ENCODE data around the gene LYPD8. TPM values are rescaled to one million over a fixed set of nuclear protein-coding genes. Genes with fewer than 3 reads are reported as not detected.

The LYPD8 gene
- total and polyA plus RNA-seq, 2 of the 8 experiments (the other 6 are each of a cell fraction or from before 2014, with no cell fraction given): not detected

DNA sequence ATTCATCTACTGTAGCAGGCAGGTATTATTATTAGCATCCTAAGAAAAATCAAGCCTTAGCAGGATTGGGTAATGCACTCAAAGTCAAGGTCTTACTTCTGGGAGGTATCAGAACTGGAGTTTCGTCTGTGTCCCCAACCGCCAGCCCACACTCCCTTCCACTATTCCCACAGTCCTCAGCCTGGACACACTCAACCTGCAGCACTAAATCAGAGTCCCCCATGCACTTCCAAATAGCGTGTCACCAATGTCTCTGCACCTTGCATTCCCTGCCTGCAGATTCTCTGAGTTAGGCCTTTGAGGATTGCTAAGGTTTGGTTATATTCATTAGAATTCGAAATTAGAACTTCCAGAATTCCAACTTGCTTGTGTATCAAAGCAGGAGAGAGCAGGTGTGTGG is 3.9 kb downstream of the LYPD8 start:
- CTCF ChIA-PET (ENCODE audit: partially characterized antibody): no interaction called here
- Histone ChIP-seq H2BK5ac (ENCODE audit: low read depth, low read length) (no peak overlapping the region), H2AK5ac (ENCODE audit: low read depth, low read length) (no peak overlapping the region), H3K79me2 (ENCODE audit: control insufficient read depth in 1 of 2, insufficient read depth in 2 of 2, low read length in 2 of 2) (no peaks in the 10 kb centered on the region), H3K23ac (ENCODE audit: insufficient read length) (no peak overlapping the region), H3K56ac (replicated peaks; ENCODE audit: insufficient read length, low read depth, low read length) (no peak overlapping the region), H3K27me3 (replicated peaks in 1 of 4; ENCODE audit: control insufficient read depth in 3 of 4, extremely low read depth in 1 of 4, insufficient read depth in 3 of 4, low read length in 3 of 4) (no peaks in the 10 kb centered on the region; a peak in 1 of 7 replicates), H3K9ac (replicated peaks in 1 of 4; ENCODE audit: extremely low read depth in 1 of 4, low read depth in 3 of 4, low read length in 3 of 4) (no peak overlapping the region), H3K36me3 (ENCODE audit: control insufficient read depth in 2 of 4, insufficient read depth in 4 of 4, low read length in 3 of 4) (no peaks in the 10 kb centered on the region; a peak in 1 of 8 replicates), H4K8ac (ENCODE audit: extremely low read depth, insufficient read depth, low read length) (no peak overlapping the region), H3K79me1 (ENCODE audit: low read depth, low read length) (no peaks in the 10 kb centered on the region), H3K4me3 (ENCODE audit: extremely low read depth in 1 of 4, insufficient read depth in 2 of 4, low read depth in 3 of 4, low read length in 4 of 4) (no peak overlapping the region), H3K9me3 (ENCODE audit: insufficient read depth in 2 of 2, low read depth in 1 of 2, low read length in 1 of 2) (peaks cover 66 to 79% of the 10 kb centered on the region in 2 experiments), H4K20me1 (replicated peaks in 1 of 2; ENCODE audit: control insufficient read depth in 1 of 2, insufficient read depth in 2 of 2, low read length in 2 of 2) (peaks cover 0 to 16% of the 10 kb centered on the region in 2 experiments), H2AFZ (ENCODE audit: low read length) (no peak overlapping the region), H3K14ac (ENCODE audit: insufficient read length) (no peak overlapping the region), H2BK12ac (ENCODE audit: low read depth, low read length) (no peak overlapping the region), H2BK20ac (ENCODE audit: low read length) (no peak overlapping the region), H4K5ac (ENCODE audit: insufficient read length, low read depth, low read length) (no peak overlapping the region), H3K4me2 (ENCODE audit: insufficient read depth in 1 of 2, low read depth in 2 of 2, low read length in 2 of 2) (no peak overlapping the region), H3K27ac (ENCODE audit: low read depth, low read length) (no peak overlapping the region), H3K4ac (replicated peaks; ENCODE audit: insufficient read length, low read depth, low read length) (no peak overlapping the region), H4K91ac (replicated peaks; ENCODE audit: insufficient read length, low read length) (no peak overlapping the region), H3K18ac (ENCODE audit: extremely low read depth, low read length) (no peak overlapping the region), H2BK15ac (ENCODE audit: low read length) (no peak overlapping the region), H3K23me2 (ENCODE audit: low read depth, low read length) (peaks cover 23% of the 10 kb centered on the region; the same call in 1 of the 2 replicates), H2BK120ac (replicated peaks; ENCODE audit: low read depth, low read length) (no peak overlapping the region), H3K4me1 (replicated peaks in 1 of 4; ENCODE audit: control insufficient read depth in 3 of 4, insufficient read depth in 4 of 4, low read length in 3 of 4) (no peaks in the 10 kb centered on the region)
- no peak for TF ChIP-seq CBX8 (IDR thresholded peaks at IDR 0.05; ENCODE audit: borderline replicate concordance, low read depth, low read length)
- TF ChIP-seq KDM1A (IDR thresholded peaks at IDR 0.05; ENCODE audit: borderline replicate concordance, low read length): no peak
- no peak for TF ChIP-seq RXRA (IDR thresholded peaks at IDR 0.05; ENCODE audit: insufficient read depth, low read depth, low read length)
- TF ChIP-seq CTBP2 (IDR thresholded peaks at IDR 0.05; ENCODE audit: borderline replicate concordance, insufficient read depth, insufficient read length, low read length): no peak
- 72% methylated on average over 4 of the region's 4 CpGs; no CpG with 5 or more reads in 1 of the 2 experiments for WGBS, 2 experiments (ENCODE audit: extremely low coverage in 1 of 2, insufficient coverage in 1 of 2, insufficient read length in 1 of 2, insufficient replicate concordance in 2 of 2, low coverage in 1 of 2, low lambda C conversion rate in 2 of 2, missing lambda C conversion rate in 1 of 2)
- DNase-seq (ENCODE audit: low read depth in 1 of 2, low spot score in 2 of 2) (no peak), FAIRE-seq (no peak)
- POLR2A ChIA-PET (ENCODE audit: partially characterized antibody): no interaction called here

Measured in H1 (cell line).